HK-2 (cell line): Measurements from ENCODE around the gene DPP3.
"Not testable (repeated sequence)": the region's sequence is repeated elsewhere in the genome, so short reads cannot be mapped to it uniquely, and the experiment has no call there.

Experiments
- DNase-seq: peaks from one replicate; pipeline ENCODE4 v3.0.0-alpha.2; 2018; ENCODE audit not compliant: unreplicated experiment

Gene DPP3

DNA sequence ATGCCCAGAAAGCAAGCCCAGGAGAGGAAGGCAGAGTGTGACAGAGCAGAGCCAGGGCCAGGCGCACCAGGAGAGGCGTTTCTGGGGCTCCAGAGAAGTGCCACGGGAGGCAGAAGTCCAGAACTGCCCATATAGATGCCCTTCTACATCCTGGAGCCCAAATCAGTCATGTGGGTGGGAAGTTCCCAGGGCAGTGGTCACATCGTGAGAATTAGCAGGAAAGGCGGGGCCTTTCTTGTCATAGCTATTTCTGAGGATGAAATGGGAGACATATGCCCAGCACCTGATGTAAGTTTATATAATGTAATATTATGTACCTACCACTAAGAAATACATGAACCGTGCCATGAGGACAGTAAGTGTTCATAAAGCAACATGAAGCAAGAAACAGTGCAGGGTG lies 52.5 kb downstream of the DPP3 start:
- no peak for DNase-seq

DNA sequence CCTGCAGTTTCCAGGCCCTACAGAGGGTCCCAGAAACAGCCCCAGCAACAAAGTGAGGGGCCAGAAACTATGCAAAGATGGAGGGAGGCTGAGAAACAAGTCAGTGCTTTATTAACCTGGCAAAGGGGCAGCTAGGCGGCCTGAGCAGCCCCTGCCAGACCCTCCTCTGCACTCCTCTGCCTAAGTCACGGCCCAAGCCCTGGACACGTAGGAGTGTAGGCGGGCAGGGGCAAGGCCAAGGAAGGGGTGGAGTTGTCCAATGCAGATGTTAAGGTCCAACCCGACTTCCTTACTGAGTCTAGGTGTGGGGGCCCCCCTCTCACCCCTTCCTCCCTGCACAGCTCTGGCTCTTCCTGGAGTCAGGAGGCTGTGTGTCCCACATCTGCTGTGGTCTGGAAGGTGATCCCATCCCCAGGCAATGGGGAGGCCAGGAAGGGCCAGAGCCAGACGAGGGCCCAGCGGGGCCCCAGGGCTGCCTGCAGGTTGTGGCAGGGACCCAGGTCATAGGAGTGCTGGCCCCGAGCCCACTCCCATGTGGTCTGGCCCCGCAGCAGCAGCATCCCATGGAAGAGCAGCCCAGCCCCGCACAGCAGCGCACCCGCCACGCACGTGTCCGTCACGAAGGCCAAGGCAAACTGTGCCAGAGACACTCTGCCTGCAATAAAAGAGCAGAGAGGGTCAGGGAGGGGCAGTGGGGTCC lies 59.1 kb downstream of the DPP3 start:
- DNase-seq: no peak

DNA sequence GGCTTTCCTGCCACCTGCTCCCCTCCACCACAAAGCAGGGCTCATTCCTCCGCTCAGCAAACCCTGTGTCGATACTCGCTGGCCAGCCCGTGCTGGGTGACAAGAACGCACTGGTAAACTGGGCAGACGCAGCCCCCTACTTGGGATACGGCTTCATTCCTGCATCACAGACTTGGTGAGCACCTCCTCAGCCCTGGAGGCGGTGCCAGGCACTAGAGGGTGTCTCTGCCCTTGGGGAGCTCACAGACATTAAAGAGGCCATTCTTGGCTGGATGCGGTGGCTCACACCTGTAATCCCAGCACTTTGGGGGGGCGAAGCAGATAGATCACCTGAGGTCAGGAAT lies 59.6 kb downstream of the DPP3 start:
- no peak for DNase-seq

DNA sequence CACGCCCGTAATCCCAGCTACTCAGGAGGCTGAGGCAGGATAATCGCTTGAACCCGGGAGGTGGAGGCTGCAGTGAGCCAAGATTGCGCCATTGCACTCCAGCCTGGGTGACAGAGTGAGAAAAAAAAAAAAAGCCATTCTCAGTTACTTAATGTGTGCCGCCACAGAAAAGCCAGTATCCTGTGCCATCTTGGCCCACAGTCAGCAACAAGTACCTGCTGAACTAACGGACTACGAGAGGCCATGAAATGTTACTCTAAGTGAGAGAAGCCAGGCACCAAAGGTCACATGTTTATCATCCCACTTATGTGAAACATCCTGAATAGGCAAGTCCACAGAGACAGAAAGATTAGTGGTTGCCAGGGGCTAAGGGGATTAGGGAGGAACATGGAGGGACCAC lies 60.4 kb downstream of the DPP3 start:
- not testable (repeated sequence) for DNase-seq

DNA sequence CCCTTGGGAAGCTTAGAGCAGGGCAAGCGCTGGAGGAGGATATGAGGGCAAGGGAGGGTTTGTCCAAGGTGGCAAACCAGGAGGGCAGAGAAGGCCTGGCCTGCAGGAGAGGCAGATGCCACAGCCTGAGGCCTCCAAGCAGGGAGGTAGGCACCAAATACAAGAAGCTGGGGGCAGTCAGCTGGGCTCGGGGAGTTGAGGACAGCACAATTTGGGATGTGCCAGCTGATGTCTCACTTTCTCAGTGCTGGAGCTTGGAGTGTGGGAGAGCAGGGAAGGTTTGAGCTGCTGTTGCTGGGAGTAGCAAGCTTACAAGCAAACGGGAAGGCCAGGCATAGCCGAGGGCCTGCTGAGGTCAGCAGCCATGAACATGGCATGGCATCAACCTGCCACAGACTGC lies 61.7 kb downstream of the DPP3 start:
- no peak for DNase-seq

DNA sequence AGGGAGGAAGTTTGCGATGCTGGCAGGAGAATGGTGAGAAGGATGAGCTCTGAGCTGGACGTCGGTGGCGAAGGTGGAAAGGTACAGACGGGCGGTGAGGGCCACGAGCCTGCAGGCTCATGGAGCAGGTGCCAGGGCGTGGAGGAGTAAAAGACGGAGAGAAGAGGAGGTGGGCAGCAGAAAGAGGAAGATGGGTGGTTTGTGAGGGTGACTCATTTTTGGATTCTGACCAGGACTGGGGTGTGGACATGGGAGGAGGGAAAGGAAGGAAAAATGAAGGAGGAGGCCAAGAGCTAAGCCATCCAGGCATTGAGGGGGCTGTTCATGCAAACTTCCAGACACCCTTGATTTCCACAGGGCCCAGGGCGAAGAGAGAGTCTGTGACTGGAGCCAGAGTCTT lies 62.1 kb downstream of the DPP3 start:
- no peak for DNase-seq

DNA sequence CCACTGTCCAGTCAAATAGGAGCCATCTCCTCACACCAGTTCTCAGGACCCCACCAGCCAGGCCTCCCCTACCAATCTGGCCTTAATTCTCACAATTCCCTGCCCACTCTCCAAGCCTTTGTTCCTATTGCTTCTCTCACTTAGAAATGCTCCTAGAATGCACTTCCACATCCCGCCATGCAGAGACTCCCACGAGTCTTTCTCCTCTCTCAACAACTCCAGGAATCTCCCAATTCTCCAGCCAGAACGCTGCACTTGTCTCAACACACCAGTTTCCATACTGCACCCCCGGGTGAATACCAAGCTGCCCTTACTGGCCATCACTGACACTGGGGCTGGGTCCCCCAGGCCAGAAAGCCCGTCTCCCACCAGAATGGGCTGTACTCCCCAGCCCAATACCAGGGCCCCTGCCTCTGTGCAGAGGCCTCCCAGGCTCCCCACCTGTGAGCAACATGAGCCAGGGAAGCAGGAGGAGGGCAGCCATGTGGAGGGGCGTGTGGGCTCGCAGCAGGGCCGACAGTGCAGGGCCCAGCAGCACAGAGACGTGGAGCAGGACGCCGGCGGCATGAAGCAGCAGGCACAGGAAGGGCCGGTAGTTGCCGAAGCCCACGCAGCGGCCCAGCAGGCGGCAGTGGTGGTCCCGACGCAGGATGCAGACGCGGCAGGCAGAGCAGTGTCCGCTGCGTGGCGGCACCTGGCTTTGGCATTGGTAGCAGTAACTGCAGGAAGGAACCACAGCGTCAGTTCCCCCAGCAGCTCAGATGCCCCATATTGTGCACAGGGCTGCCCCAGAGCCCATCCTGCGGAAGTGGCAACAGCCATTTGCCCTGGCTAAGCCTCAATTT lies 63.3 kb downstream of the DPP3 start:
- no peak for DNase-seq

DNA sequence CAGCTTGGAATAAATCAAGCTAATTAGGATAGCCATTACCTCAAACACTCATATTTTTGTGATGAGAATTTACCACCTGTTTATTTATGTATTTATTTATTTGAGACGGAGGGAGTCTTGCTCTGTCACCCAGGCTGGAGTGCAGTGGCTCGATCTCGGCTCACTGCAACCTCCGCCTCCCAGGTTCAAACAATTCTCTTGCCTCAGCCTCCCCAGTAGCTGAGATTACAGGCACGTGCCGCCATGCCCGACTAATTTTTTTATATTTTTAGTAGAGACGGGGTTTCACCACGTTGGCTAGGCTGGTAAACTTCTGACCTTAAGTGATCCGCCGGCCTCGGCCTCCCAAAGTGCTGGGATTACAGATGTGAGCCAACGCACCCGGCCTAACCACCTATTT lies 64.7 kb downstream of the DPP3 start:
- not testable (repeated sequence) for DNase-seq

DNA sequence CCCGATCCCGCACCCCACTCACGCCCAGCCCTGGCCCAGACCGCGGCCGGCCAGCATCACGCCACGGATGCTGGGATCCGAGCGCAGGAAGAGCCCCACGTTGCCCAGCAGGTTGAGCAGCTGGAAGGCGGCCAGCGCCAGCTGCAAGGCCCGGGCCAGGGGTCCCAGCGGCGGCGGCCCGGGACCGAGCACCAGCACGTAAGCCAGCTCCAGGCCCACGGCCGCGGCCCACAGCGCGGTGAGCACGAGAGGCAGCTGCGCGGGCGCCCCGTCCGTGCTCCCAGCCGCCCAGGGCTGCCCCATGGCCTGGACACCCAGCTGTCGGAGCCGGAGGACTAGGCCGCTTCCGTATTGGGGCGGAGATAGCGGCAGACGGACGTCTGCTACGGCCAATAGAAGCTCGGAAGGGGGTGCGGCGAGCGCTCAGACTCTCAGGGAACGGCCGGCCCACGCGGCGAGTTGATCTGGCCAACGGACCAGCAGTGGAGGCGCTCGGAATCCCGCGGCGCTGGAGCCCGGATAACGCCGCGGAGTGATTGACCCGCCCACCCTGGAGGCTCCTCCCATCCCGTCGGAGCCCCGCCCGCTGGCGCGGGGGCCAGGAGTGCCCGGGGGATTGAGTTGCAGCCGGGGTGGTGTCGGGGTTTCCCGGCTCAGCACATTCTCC lies 65.6 kb downstream of the DPP3 start, which contains the start of gene ZDHHC24:
ZDHHC24 (minus strand) TSS at position 348 of the 667 bp plus-strand sequence; CDS start at position 303, 45 bp downstream.
- peak; percentile 93 for DNase-seq

DNA sequence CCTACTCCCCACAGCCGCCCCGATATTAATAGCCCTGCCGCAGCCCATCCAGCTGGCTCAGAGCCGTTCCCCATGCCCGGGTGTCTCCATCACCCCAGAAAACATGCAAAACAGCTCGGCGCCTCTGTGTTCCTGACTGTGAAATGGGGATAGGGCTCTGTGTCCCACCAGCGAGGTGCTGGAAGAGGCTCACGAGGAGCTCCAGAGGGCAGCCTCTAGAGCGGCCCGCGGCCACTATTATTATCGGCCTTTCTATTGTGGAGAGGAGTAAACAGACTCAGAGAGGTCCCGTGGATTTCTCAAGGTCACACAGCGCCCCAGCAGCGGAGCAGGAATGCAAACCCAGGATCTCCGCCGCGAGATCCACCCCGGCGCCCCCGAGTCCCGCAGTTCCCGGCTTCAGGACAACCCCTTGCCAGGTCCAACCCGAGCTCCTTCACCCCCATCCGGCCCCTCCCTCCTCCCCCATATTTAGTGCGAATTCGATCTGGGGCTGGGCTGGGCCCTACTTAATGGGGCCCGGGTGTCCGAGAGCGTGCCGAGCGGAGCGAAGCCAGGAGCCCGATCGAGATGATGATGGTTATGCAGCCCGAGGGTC lies 66.2 kb downstream of the DPP3 start, which contains the start of gene ACTN3:
ACTN3 (plus strand) TSS at position 536 of the 598 bp plus-strand sequence; CDS start at position 571, 35 bp downstream.
- DNase-seq: no peak

DNA sequence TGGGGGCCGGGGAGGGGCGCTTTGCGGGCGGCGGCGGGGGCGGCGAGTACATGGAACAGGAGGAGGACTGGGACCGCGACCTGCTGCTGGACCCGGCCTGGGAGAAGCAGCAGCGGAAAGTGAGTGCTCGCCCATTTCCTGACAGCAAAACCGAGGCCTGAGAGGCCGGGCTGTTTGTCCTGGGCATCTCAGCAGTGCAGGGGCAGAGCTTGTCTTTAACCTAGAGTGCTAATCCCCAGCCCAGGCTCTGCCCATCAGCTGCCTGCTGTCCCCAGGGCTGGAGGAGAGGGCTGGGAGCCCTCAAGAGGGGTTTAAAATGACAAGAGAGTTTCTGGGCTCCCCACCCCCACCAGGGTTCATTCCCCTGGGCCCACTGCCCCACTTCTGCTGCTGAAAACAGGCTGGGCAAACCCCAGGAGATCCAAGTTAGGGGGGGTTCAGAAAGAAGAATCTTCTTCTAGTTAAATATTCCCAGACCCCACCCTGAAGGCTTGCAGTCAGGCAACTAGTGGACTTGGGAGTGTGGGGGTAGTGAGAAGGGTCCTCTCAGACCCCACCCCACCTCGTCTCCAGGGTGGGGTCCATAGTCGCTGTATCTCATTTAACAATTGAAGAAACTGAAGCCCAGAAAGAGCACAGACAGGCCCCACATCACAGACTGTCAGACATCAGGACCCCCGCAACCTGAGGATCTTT lies 66.9 kb downstream of the DPP3 start:
- DNase-seq: no peak

DNA sequence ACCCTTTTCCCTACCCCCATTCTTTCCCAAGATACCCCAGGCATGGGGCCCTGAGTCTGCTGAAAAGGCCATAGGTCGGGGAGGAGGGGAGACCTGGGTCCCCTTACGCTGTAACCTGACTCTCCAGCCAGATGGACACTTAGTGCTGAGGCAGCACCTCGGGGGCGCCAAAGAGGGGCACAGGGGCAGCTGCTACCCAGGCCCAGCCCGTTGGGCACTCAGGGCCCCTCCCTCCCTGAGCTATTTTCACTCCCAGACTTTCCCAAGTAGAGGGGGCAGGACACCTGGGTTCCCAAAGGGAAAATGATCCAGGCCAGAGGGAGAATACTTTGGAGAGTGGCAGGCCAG lies 67.4 kb downstream of the DPP3 start:
- no peak for DNase-seq

DNA sequence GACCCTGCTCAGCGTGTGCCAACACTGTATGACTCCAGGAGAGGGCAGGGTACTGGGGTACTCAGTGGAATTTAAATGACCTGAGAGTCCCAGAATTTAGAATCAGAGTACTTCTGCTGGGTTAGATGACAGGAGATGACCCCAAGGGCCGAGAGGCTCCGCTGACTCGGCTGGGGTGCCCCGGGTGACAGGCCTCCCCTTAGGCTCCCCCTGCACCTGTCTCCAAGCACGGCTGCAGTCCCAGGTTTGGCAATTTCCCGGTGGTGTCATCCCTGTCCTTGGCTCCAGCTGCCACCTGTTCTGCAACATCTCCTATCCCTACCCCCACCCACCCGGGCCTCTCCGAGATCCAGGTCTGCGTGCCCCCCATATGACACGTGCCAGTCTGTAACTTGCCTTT lies 67.8 kb downstream of the DPP3 start:
- DNase-seq: no peak

DNA sequence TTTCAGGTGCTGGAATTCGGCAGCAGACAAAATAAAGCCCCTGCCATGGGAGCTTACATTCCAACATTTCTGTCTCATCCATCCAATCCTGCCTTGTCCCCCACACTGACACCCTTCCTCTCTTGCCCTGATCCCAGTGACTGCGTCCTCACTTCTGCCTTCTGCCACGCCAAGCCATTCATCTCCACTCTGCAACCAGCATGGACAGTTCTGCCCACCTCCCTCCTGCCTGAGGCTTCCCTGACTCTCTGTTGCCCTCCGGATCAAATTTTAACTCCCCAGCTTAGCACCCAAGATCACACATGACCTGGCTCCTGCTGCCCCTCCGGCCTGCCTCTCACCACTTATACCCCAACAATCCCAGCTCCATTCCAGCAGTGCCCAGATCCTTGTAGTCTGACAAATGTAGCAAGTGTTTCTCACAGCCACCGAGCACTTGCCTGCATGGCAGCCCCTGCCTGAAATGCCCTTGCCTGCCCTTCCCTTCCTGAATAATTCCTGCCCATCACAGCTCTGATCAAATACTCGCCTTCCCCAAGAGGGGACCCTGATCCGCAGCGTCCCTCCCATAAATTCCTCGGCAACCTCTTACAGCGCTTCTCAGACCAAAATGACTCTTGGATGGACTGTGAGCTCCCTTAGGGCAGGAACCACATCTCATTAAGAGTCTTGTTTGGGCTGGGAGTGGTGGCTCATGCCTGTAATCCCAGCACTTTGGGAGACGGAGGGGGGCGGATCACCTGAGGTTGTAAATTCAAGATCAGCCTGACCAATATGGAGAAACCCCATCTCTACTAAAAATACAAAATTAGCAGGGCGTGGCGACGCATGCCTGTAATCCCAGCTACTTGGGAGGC lies 68.8 kb downstream of the DPP3 start:
- DNase-seq: no peak

DNA sequence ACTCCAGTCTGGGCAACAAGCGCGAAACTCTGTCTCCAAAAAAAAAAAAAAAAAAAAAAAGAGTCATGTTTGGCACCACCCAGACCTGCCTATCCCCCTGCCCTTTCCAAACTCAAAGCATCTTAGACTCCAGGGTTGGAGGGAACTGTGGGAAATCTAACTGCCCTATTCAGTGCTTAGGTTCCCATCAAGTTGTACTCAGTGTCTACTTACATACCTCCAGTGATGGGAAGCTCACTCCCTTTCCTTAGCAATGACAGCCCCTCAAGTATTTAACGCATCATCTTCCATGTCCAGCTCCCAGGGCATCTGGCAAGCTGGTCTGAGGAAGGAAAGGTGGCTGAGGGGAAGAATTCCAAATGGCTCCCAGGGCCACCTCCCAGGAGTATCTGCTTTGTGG lies 69.5 kb downstream of the DPP3 start:
- no peak for DNase-seq

DNA sequence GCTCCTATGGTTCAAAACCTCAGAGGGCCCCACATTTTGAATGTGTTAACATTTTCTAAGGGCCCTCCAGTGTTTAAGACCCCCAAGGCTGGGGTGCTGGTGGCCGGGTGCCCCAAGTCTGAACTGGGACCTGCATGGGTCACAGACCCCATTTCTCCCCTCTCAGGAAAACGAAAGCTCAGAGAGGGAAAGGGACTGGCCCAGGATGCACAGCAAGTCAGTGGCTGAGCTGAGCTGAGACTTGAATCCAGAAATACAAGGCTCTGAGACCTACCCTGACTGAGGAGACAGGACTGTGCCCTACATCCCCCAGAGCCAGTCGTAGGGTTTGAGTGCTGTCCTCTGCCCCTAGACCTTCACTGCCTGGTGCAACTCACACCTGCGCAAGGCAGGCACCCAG lies 70.7 kb downstream of the DPP3 start:
- no peak for DNase-seq

DNA sequence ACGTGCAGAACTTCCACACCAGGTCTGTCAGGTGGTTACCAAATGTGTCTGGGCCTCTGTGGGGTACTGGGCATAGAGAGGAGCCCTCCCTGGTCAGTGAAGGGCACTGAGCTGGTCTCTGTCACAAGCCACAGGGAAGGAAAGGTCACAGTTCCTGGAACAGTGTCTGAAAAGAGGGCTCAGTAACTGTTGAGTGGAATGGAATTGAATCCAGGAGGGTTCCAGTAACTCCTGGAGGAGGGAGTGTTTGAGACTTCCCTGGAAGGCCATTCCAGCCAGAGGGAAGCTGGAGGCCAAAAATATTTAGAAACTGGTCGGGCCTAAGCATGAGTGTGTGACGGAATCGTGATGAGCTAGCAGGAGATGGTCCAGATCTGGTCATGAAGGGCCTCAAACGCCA lies 74.4 kb downstream of the DPP3 start:
- no peak for DNase-seq

DNA sequence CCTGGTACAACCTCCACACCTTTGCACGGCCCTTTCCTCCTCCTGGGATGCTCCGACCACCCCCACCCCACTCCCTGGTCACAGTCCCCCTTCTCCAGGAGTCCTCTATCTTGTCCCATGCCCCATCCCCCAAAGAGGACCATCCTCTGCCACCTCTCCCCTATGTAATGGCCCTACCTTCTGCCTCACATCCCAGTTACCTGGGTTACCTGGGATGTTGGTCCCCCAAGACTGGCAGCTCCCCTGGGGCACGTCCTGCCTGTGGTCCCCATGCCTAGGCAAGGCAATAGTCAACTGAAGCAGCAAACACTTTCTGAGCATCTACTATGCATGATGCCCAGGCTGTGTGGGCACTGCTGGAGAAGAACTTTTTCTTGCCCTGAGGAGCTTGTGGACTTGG lies 75.2 kb downstream of the DPP3 start:
- DNase-seq: no peak

DNA sequence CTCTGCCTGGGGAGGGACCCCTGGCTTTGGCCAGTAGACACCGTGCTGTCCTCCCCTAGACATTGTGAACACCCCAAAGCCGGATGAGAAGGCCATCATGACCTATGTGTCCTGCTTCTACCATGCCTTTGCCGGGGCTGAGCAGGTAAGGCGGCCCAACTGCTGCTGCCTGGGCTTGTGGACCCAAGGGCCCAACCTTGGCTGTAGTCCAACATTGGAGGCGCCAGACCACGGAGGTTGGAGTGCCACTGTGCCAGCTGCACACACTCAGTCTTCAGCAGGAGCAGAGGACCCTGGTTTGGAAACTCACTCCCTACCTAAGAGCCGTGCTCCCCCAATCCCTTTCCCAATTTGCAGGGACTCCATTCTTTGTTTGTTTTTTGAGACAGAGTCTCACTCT lies 75.9 kb downstream of the DPP3 start:
- no peak for DNase-seq

DNA sequence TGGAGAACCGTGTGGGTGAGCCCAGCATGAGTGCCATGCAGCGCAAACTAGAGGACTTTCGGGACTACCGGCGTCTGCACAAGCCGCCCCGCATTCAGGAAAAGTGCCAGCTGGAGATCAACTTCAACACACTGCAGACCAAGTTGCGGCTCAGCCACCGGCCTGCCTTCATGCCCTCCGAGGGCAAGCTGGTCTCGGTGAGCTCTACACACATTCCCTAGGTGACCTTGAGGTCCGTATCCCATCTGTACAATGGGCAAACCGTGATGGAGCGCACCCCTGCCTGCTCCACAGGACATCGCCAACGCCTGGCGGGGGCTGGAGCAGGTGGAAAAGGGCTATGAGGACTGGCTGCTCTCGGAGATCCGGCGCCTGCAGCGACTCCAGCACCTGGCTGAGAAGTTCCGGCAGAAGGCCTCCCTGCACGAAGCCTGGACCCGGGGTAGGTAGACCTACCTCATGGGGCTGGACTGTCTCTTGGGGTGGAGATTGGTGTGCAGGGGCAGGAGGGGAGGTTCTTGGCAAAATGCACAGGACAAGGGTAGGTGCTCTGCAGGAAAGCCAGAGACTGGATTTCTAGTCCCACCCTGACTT lies 77.6 kb downstream of the DPP3 start:
- no peak for DNase-seq
